ENCODE data around the gene PTH1R.

Gene PTH1R

DNA sequence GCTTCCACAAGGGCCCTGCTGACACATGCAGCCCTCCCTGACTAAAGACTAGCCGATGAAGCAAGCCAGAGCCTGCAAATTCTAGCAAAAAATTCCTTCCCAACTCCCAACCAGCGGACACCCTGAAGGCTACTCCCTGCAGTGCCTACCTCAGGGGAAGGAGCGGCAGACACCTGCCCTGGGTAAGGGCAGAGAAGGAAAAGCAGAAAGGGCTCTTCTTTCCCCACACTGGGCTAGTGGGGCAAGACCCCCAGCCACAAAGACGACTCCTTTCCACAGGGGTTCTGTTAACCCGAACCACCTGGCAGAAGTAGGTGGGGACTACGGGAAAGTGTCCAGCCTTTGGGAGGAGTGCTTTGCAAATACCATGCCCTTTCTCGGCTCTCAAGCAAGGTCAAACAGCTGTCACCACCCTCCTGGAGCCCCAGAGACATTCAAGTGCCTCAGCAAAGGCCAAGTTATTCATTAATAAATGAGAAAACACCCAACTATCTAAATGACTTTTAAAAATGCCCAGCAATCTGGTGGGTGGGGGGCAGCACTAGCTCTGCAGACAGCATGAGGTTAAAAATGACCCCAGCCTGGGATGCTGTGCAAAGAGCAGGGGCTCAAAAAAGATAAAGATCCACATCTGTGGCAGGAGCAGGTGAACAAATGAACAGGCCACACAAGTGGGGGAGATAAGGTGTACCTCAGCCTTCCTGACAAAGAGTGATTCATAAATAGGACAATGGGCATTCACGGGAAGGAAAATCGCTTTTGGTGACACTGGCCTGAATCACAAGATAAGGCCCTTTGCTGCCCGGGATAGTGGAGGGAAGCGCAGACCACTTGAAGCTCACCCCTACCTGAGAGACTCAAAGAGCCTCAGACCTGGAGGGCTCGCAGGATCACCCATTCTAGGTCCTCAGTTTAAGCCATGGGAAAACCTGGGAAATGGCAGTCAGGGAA is 66.0 kb downstream of the PTH1R start:
- no peak for DNase-seq (ENCODE audit: low read depth in 1 of 2, low spot score in 1 of 2)

DNA sequence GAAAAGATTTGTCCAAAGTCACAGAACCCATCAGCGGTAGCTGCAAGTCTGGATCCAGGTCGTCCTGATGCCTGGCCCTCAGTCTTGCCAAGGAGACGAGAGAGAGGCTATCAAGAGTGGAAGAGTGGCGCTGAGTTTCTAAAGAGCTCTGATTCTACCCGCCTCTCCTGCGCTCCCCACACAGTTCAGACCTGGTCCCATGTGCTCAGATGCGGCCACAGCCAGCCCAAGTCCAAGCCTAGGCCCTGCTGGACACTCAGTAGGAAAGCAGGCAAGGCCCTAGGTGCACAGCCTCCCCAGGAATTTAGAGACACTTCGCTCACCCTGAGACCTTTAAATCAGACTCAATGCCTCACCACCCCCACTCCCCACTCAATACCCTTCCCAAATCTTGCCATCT is 66.7 kb downstream of the PTH1R start:
- DNase-seq (ENCODE audit: low read depth in 1 of 2, low spot score in 1 of 2) = no peak

DNA sequence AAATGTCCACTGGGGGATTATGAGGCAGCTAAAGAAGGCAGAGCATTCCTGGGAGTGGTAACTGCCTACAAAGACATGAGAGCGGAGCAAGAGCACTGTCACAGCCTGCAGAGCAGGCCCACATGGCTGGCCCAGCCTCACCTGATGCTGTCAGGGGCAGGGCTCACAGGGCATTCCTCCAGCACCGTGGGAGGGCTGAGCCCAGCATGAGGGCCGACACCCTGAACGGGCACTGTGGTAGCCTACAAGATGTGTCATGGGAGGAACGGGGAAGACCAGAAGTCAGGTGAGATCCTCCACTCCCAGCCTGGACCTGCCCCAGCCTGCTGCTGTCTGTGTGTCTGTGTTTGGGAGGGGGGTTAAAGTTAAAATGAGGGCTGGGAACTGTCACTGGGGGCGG is 68.9 kb downstream of the PTH1R start:
- no peak for DNase-seq (ENCODE audit: low read depth in 1 of 2, low spot score in 1 of 2)

DNA sequence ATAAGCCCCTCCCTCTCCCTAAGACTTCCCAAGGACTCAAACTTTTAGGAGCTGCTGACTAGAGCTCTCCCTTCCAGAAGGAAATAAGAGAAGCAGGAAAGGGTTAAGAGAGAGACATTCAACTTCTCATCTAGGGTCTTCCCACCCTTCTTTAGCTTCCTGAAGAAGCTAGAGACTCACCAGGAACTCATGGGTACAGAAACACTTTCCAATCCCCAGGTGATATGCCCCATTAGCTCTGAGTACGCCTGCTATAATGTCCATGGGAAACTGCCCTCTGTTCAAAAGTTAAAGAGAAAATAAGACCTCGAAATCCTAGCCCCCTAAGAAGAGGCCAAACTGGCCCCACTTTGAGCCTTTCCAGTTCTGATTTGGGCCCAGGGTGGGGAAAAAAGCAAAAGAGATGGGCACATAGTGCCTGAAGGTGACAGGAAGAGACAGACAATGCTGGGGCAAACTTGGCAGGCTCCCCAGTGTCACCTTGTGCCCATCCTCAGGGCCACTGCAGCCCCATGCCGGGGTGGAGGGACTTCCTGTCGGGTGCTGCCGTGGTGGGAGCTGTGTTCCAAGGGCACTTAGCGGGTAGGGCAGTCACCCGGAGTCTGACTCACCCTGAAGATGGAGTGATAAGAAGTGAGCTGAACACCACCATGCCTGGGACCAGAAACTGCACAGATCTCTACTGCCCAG is 69.5 kb downstream of the PTH1R start:
- DNase-seq (ENCODE audit: low read depth in 1 of 2, low spot score in 1 of 2) = peak; percentile 16 to 56

DNA sequence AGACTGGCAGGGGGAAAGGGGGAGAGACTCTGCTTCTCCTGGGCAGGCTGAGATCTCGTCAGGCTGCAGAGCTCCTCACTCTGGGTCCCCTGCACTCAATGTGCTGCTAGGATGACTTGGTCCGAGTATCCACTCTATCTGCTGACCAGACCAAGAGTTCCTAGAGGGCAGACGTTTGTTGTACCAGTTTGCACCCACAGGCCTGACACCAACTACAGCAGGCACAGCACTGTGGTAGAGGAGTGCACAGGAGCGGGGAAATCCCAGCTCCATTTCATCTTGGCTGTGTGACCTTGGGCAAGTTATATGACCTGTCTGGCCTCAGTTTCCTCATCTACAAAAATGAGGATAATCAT is 70.0 kb downstream of the PTH1R start:
- DNase-seq (ENCODE audit: low read depth in 1 of 2, low spot score in 1 of 2) = no peak

DNA sequence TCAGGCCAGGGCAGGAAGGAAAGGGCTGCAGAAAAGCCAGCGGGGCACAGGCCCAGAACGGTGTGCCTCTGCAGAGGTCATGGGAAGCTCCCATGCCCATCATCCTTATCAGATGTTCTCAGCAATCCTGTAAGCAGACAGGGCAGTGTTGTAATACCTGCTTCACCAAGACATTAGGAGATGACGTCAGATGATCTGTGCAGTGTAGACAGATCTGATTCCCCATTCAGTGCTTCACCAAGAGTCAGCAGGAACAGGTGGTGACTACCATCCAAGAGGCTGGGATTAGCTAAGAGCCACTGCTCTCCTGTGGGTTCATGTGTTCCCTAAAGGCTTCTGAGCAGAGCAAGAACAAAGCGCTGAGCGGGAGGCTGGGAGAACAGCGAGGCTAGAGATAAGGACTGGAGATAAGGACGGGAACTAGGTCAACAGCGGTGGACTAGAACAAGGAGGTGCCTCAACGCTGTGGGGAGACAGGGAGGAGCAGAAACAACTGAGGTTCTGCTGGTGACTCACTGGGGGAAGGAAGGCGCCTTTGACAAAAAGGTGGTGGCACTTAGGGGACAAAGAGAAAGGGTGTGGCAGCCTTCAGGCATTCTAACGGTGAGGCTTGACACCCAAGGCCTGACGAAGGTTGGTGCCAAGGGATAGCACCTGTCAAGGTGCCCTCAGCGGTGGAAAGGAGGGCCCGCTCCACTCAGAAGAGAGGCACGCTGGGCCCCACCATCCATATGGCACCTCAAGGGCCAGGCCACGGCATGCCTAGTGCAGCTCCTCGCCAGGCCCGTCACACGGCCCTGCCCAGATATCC is 70.7 kb downstream of the PTH1R start:
- DNase-seq (ENCODE audit: low read depth in 1 of 2, low spot score in 1 of 2) = peak; percentile 16 to 59

DNA sequence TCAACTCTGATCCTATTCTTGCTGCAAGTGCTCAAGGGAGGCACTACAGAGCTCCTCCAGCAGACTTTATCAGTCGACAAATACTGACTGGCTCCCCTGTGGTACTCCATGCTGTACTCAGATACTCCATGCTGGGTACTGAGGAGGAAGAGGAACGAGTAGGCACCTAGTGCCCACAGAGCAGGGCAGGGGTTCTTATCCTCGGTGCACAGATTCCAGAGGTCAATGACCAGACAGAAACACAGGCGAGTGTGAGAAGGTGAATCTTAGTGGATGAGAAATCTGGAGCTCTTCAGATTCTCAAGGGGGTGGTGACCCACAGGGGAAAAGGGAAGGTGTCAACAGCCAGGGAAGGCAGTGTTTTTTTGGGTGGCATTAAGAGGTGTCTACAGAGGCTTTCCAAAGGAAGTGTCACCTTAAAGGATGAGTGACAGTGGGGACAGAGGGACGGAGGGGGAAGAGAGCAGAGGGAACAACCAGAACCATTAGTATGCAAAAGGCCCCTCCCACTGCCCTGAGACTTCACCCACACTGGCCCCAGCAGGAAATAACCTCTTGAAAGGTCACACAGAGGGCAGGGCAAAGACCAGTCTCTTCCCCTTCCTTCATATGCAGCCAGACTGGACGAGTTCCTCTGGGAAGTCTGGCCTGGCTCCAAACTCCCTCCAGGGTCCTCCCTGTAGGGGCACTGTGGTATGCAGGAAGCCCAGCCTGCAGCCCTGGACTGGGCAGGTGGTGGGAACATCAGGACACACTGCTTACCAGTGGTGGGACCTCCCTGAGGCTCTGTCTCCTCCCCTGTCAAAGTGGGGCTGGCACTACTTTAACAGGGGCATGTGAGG is 71.5 kb downstream of the PTH1R start:
- DNase-seq (ENCODE audit: low read depth in 1 of 2, low spot score in 1 of 2) = no peak

DNA sequence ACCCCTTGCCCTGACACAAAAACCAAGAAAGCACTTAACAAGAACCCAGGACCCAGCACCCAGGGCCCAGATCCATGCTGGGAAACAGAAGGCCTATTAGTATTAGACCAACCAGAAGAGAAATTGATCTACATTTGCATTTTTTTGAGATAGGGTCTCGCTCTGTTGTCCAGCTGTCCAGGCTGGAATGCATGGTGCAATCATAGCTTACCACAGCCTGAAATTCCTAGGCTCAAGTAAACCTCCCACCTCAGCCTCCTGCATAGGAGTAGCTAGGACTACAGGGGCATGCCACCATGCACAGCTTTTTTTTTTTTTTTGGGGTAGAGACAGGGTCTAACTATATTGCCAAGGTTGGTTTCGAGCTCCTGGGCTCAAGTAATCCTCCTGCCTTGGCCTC is 72.7 kb downstream of the PTH1R start:
- no peak for DNase-seq (ENCODE audit: low read depth in 1 of 2, low spot score in 1 of 2)

DNA sequence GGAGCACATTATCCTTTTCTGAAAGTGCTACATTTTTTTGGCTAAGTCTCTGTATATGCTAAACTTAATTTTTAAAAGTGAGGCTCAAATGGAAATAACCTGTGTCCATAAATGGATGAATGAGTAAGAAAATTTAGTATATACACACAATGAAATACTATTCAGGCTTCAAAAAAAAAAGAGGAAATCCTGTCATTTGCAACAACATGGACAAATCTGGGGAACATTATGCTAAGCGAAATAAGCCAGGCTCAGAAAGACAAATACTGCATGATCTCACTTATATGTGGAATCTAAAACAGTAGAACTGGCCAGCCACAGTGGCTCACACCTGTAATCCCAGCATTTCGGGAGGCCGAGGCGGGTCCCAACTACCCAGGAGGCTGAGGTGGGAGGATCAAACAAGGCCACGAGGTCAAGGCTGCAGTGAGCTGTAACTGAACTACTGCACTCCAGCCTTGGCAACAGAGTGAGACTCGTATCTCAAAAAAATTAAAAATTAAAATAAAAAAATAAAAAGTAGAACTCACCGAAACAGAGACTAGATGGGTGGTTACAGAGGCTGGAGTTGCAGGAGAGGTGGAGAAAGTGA is 73.2 kb downstream of the PTH1R start:
- no peak for DNase-seq (ENCODE audit: low read depth in 1 of 2, low spot score in 1 of 2)

DNA sequence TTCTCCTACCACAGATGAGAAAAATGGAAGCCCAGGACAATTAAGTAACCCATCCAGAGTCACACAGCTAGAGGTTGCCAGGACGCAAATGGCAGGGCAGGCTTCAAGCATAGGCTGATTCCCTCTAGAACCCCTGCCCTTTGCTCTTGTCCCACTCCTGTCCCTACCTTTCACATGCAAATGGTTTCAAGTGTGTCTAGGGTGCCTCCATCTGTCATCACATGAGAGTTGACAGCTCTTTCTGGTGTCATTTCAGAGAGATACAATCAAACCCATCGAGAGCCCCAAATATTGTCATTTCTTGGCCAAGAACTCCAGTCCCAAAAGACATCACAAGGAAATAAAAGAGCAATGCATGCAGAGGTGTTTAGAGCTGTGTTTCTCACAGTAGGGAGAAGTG is 75.3 kb downstream of the PTH1R start:
- DNase-seq (ENCODE audit: low read depth in 1 of 2, low spot score in 1 of 2) = no peak
